NCI-H2107 treated with DMSO at 0.1 percent for 48 hours (cell line): Measurements from ENCODE around the gene CGNL1.

ENCODE experiments used
- DNase-seq: peaks from one replicate; lab custom pipeline; 2025; ENCODE audit not compliant: unreplicated experiment; lab: John Stamatoyannopoulos, UW

The CGNL1 gene

DNA sequence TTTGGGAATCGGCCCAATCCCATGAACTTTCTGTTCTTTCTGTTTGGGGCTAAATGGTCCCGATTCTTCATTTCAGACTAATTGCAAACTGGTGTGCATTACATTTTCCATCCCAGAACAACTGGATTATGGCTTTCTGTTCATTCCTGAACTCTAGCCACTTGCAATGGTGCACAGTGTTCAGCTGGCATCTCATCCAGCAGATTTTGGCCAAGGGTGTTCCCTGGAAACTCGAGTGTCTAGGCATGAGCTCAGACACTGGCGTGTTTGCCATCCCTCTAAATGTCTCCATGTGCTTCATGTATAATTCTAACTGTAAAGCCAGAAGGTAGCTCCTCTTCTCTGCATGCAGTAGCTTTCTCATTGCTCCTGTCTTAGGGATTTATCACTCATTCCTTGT lies 118.3 kb downstream of the CGNL1 start:
- no peak for DNase-seq

DNA sequence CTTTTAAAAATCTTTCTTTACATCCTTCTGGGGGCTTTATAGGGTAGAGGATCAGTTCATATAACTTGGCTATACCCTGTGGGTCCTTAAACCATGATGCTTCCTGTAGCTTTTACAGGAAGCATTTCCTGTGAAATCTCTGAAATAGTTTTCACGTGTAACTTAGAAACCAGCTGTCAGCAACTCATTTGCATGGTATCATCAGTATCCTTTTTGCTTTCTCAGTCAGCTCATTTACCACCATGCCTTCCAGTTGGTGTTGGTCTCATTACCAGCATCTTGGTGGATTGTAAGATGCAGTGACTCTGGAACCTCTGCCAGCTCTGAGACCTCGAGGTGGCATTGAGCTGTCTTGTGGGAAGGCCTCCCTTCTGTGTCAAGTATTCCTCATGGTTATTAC lies 118.7 kb downstream of the CGNL1 start:
- no peak for DNase-seq

DNA sequence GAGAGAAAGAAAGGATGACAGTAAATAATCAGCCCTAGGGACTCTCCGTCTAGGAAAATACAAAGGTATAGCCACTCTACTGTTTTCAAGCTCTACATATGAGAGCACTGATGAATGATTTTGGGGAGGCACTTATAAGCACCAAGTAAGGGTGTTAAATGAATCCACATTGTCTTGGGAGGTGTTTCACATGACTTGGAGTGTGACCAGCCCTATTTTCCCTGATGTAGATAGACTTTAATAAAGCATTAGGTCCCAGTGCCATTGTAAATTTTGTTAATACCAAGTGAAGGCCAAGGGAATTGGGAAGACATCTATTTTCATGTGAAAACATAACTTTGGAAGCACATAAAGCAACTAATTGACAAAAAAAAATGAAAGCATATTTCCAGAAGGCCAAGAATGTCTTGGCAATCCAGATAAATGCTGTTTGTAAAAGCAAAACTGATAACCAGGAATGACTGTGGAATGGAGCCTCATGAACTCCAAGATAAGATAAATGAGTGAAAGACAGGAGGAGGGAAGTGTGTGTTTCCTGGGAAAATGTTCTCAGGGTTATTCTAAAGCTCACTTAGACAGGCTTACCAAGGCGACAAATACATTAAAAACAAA lies 119.4 kb downstream of the CGNL1 start:
- DNase-seq, result no peak

DNA sequence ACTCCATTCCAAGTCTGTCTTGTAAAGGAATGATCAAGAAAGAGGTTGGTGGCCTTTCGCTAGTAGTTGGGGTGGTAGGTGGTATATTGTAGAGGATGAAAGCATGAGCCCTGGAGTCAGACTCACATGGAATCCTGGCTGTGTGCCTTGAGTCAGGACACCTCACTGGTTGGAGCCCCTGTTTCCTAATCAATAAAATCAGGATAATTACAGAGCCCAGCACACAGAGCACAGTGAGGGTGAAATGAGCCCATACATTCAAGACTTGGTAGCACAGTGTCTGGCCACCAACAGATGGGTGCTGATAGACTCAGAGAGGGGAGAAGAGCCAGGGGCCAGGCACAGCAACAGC lies 120.3 kb downstream of the CGNL1 start:
- no peak for DNase-seq

DNA sequence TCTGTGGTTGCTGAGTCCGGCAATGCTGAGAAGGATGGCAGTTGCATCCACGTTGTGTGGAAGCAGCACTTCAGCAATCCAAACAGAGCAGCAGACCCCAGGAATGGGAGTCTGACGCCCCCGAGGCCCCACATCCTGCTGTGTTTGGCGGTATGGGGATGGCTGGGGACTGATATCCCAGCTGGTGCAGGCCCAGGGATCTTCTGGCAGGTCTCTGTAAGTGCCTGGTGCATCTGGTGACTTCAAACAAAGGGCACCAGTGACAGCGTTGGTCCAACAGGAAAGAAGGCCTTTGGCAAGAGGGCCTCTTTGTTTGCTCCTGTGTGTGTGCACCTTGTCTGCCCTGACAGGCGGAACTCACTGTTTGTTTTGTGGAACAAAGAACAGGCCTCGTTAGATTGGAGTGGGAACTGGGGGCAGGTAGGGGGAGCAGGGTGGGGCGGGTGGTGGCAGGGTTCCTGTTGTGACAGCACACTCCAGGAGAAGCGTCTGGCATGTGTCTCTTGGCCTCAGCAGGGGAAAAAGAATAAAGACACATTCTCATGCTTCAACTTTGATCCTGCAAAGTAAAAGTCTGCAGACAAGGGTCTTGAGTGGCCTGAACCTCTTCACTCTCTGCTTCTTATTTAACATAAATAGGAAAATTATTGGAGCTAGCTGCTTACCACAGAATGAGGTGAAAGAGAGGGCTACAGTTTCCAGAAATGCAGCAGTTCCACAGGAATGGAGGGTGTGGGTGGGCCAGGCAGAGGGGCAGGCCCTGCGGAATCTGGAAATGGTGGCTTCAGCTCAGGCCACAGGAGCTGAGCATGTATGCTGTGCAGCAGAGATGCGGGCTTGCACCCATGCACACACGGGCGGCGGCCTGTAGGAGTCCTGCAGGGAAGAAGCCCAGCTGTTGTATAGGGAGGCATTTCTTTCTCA lies 120.9 kb downstream of the CGNL1 start:
- DNase-seq, result peak; percentile 43

DNA sequence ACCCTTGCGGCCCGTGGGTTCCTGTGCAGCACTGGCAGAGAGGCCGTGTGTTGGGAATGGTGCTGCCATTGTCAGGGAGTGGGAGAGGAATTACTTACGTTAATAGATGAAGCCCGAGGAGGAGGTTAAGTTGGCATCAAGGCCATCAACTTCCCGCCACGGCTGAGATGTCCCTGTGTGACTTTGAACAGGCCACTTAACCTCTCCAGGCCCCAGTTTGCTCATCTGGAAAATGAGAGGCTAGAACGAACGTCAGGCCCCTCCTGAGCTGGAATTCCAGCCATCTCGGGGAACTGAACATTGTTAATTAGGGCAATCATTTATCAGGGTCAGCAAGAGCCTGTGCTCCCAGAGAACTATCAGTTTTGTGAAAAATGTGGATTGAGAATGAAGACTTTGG lies 124.0 kb downstream of the CGNL1 start:
- no peak for DNase-seq

DNA sequence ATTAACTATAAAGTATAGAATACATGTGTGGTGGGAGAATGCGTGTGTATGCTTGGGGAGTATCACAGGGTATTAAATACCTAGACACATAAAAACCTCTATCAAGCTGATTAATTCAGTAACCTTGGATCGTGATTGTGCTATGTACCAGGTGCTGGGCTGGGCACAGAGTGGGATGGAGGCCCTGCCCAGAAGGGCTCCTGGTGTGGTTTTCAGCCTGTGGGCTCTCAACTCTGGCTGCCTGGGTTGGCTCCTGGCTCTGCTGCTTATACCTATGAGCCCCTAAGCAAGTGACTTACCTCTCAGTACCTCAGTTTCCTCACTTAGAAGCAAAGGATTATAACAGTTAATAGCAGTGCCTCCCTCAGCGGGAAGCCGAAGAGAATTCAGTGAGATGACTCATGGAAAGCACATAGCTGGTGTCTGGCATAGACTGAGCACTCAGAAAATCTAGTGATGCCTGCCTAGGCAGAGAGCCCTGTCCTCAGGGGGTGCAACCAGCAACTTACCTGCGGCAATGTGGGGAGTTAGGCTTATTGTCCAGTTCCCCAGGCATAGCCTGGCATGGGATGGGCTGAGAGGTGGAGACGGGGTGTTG lies 124.8 kb downstream of the CGNL1 start:
- DNase-seq, result no peak

DNA sequence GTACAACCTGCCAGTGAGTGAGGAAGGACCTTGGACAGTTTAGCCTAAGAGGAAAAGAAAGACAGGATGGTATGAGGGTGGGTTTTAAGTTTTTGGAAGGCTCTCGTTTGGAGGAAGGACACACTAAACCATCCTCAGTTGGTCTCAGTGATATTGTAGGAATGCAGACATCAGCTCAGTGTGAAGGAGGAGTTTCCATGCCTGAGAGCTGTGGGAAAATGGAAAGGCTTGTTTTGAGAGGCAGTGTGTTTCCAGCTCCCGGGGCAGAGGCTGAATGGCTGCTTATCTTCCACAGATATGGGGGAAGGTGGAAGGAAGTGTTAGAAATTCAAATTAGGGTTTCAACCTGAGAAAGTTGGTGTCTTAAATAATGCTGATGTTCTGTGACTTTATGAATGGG lies 125.8 kb downstream of the CGNL1 start:
- DNase-seq, result no peak

DNA sequence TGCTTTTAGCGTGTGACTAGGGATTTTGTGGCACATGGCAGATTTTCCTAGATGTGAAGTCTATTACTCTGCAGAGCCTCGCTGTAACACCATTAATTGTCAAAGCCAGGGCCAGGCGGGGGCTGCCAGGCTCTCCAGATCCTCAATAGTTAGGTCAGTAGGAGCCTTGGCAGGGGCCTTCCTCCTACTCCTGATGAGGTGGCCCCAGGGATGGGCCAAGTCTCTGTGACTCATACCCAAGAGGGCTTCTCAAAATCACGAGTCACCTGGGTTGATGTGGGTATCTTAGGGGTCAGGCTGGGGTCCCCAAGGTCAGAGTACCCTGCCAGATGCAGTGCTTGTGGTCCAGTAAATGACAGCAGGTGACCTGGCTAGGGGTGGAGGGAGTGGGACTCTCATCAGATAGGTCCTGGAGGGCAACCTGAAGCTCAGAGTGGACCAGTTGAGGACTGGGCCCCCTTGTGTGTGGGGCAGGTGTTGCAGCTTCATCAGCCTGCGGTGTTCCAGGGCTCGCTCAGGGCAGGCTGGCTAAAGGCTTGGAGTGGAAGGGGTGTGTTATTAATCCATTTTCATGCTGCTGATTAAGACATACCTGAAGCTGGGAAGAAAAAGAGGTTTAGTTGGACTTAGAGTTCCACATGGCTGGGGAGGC lies 126.9 kb downstream of the CGNL1 start:
- DNase-seq, result no peak

DNA sequence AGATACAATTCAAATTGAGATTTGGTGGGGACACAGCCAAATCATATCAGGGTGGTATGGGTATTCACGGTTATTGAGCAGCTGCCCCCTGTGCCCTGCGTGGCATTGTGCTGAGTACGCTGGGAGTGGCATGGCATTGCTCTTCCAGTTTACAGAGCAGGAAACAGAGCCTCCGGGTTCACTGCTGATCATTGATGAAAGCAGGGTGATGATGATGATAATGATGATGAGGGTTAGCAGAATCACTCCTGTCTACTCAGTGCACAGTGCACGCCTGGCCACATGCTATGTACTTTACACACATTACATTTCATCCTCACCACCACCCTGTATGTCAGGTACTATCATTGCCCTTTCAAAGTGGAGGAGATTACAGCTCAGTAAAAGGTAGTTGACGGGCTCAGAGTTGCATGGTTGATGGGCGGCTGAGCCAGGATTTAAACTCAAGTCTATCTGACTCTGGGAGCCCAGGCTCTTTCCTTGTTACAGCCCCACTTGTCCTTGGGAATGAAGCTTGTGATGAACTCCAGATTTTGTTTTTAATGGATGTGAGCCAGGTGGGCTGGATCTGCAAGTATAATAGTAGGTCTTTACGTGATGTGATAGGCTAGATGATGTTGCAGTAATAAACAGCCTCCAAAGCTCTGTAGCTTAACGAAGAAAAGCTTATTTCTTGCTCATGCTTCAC lies 127.8 kb downstream of the CGNL1 start:
- no peak for DNase-seq

DNA sequence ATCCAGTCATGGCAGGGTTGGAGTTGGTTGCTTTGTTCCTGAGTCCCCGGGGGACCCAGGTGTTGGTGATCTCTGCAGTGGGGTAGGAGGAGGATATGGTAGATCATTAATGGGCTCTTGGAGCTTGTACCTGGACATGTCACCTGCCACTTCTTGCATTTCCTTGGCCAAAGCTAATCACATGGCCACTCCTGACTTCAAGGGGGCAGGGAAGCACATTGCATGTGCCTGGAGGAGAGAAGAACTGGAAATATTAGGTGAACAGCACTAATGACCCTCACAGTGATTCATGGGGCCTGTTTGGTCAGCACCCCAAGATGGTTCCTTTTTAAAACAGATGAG lies 128.3 kb downstream of the CGNL1 start:
- DNase-seq, result no peak

DNA sequence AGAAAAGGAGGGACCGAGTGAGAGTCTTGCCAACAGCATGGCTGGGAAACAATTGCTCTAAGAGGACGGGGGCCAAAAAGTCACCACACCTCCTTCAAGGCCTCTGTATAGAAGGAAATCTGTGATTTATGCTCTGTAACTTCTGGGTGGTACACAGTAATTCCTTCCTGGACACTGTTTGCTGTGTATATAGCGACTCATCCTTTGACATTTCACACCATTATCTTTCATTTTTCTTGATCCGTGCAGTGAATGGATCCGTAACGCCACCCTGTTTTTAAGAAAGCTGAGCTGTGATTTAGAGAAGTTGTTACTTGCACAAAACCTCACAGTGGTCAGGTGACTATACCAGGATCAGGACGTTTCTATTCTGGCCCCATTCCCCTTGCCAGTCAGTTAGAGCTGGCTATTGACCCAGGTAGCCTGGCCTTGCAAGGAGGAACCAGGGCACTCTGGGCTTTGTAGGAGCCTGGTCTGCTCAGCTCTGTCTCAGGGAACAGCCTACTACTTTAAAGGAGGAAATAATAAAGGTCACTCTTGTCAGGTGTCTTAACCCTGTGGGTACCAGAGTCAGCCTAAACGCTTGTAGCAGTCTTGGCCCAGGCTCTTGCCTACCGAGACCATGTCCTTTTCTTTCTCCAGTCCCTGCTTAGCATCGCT lies 128.9 kb downstream of the CGNL1 start:
- DNase-seq, result no peak

DNA sequence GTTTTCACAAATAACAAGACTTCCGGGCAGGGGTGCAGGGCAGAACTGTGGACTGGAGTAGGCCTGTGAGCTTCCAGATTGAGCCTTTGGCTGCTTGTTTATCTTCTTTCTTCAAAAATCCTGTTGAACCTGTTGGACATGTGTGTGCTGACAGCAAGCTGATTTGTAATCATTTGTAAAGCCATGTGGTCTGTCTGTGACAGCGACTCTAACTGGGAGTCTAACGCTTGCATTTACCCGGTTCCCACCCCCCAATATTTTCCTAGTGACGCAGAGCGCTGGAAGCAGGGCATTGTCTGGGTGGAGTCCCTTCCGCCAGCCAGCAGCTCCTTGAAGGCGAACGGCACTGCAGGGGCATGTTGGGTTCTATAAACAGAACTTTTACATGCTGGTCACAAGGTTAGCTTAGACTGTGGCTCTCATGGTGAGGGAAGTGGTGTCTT lies 129.7 kb downstream of the CGNL1 start:
- DNase-seq, result no peak

DNA sequence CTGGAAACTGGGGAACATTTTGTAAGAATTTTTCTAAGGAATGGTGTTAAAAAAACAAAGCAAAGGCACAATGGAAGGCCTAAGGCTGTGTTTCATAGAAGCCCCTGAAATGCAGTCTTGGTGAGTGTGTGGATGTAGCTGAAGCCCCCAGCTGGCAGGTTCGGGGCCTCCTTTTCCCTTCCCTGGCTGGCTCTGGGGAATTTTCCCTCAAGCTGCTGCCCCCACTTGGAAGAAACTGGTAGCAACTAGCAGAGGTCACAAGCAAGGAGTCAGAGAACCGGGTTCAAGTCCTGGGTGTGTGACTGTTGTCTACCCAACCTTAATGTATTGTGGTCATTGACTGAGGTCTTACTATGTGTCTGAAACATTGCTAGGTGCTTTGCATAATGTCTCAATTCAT lies 130.1 kb downstream of the CGNL1 start:
- DNase-seq, result no peak

DNA sequence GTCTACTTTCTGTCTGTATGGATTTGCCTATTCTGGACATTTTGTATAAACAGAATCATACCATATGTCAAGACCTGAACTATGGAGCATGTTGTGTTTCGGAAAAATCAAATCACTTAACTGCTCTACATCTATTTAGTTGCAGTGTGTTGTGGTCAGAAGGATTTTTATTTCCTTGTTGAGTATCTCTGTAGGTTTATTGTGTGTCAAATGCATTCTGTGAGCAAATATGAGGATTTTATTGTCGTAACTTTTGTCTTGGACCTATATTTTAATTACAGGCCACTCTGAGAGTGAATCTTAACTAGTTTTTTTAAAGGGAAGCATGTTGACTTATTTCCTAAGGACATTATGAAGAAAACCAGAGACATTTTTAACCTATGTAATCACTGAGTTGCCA lies 130.8 kb downstream of the CGNL1 start:
- DNase-seq, result no peak

DNA sequence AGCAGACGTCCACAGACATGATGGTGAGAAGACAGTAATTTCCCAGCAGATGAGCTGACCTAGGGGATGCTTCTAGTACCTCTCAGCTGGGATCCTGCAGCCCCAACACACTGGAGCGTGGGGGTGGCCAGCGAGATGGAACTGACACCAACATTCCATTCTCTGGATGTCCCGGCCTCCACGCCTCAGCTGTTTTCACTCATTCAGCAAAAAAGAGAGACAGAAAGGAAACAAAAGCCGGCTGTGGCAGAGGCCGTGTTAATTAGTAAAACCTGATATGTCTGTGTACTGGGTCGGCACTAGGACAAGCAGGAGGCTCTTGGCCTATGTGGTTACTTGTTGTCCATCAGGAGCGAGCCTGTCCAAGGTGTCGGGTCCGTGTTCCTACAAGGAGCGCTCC lies 132.8 kb downstream of the CGNL1 start:
- no peak for DNase-seq

DNA sequence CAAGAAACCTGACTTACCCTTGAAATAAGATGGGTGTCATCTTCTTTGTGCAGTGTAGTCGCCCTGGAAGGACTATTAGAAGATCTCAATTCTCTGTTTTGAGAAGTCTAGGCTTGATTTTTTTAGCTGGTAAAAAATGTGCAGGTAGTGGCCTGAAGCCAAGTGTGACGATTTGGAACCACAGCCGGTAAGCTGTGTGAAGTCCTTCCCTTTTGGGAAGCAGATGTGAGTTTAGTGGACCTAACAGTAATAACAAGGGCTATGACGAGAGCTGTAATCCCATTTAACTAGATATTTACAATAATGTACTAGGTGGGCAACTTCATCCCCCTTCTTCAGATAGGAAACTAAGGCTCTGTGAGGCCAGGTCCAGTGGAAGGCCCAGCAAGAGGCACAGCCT lies 133.7 kb downstream of the CGNL1 start:
- no peak for DNase-seq

DNA sequence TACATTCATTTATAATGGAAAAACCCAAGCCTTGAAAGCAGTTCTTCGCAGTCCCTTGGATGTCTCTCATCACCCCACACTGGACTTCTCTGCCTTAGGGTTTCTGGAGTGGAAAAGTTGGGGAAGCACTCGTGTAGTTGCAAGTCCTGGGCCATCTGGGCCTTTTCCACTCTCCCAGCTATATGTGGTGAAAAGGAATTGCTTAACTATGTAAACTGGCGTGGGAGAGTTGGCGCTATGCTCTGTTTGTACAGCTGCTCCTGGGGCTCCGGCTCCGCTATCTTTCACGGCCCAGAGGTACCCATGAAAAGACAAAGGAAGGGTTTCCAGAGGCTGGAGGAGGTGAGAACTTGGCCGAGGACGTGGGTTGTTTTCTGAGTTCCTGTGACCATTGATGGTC lies 134.3 kb downstream of the CGNL1 start:
- DNase-seq, result no peak

DNA sequence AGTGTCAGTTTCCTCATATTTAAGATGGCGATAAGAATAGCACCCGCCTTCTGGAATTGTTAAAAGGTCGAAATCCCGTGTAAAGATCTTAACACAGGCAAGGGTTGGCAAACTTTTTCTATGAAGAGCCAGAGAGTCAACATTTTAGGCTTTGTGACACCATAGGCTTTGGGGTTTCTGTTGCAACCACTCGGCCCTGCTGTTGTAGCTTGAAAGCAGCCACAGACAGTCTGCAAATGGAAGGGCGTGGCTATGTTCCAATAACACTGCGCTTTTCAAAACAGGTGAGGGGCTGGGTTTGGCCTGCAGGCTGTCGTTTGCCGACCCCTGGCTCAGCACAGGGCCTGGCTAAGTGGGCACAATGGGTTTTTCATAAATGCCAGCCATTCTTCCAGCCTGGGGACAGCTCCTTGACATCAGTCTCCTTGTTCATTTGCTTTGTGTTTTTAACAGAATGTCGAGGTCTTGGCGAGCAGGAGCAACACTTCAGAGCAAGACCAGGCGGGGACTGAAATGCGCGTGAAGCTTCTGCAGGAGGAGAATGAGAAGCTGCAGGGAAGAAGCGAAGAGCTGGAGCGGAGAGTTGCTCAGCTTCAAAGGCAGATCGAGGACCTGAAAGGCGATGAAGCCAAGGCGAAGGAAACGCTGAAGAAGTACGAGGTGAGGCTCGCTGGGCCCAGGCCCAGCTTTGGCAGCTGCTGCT lies 140.2 kb downstream of the CGNL1 start:
- DNase-seq, result no peak

DNA sequence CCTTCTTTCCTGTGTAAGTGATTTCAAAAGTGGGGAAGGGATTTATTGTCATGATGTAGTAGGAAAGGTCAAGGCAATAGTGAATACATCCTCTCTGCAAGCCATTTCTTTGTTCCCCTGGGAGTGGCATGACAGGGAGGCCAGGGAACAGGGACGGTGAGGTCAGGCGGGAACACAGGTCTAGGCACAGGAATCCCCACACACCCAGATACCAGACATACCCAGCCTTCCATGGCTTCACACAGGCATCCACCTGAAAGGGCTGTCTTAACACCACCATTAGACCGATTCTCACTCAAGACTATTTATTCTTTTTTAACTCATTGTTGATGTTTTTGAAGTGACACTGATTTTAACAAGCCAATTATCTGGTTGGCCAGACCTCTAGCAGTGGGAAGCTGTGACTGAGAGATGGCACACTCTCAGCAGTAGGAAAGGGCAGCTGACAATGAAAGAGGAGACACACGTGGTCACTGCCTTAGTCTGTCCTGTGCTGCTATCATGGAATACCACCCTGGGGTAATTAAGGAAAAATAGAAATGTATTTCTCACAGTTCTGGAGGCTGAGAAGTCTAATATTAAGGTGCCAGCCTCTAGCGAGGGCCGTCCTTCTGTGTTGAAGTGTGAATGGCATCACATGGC lies 140.8 kb downstream of the CGNL1 start:
- no peak for DNase-seq
